GM20000 (cell line): ENCODE measurements around the gene SCAF8.
"Not testable (repeated sequence)": the region's sequence is repeated elsewhere in the genome, so short reads cannot be mapped to it uniquely, and the experiment has no call there.

Experiments used
- DNase-seq: peaks from one replicate; pipeline ENCODE4 v3.0.0; 2012; ENCODE audit warnings: low spot score
- CTCF ChIP-seq: IDR thresholded peaks from 2 replicates; pipeline ENCODE4 v1.5.1; 2012; ENCODE audit warnings: mild to moderate bottlenecking, control low read depth; ENCODE audit errors: extremely low read depth, missing control alignments

Gene SCAF8

GRCh38 chr6:154703124-154703523 is 30.1 kb upstream of the SCAF8 start:
- DNase-seq, result no peak
- no peak for TF ChIP-seq CTCF

- no peak for TF ChIP-seq CTCF
- no peak for DNase-seq
These were observed 27.6 kb upstream of the SCAF8 start for GRCh38 chr6:154705471-154706113.

- TF ChIP-seq CTCF, result no peak
- DNase-seq, result no peak
These were observed 26.8 kb upstream of the SCAF8 start for GRCh38 chr6:154706389-154706788.

- DNase-seq, result no peak
- no peak for TF ChIP-seq CTCF
These were observed 23.6 kb upstream of the SCAF8 start for GRCh38 chr6:154709621-154710020.

- no peak for DNase-seq
These were observed 22.5 kb upstream of the SCAF8 start for GRCh38 chr6:154710689-154711088.

GRCh38 chr6:154715446-154715845 is 17.8 kb upstream of the SCAF8 start:
- TF ChIP-seq CTCF, result no peak
- DNase-seq, result no peak

More at GRCh38 chr6:154710689-154711088, 22.5 kb upstream of the SCAF8 start:
- TF ChIP-seq CTCF, result no peak

GRCh38 chr6:154716350-154716749 is 16.9 kb upstream of the SCAF8 start:
- DNase-seq, result not testable (repeated sequence)

- DNase-seq, result no peak
- no peak for TF ChIP-seq CTCF
These were observed 13.8 kb upstream of the SCAF8 start for GRCh38 chr6:154719433-154719832.
